RCC 7860 (cell line): ENCODE data around the gene HCK.
A peak's percentile ranks its signal among the peaks of the same experiment; 100 is the strongest.

Experiments
- DNase-seq: peaks from one replicate; pipeline ENCODE4 v3.0.0-alpha.2; 2015; ENCODE audit warnings: low spot score
- FAIRE-seq: peaks from 2 replicates; lab custom pipeline; 2012; peaks lifted over from hg19 to GRCh38; lab: Jason Lieb, UNC

HCK gene

DNA sequence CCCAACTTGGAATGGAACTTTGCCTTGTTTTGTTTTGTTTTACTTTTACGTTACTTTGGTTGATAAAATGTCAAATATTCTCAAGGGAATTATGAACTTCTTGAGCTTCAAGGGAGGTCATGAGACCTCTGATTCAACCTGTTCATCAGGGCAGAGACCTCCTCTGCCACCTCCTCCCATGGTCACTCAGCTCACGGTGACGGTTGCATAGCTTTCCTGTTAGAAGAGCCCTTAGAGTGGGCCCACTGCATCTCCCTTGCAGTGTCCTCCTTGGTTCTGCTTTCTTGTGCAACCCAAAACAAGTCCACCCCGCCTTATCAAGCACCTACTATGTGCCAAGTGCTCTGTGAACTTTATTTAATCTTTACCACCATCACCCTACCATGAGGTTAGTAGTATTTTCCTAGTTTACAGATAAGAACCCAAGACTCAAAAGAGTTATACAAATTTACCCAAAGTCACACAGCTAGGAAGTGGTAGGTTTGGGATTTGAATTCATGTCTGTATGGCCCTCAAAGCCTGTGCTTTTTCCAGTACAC is 72.9 kb downstream of the HCK start:
- FAIRE-seq (no peak), DNase-seq (no peak)

- DNase-seq = no peak
- FAIRE-seq = no peak
Observed at GRCh38 chr20:32125506-32125905, 73.5 kb downstream of the HCK start.

DNA sequence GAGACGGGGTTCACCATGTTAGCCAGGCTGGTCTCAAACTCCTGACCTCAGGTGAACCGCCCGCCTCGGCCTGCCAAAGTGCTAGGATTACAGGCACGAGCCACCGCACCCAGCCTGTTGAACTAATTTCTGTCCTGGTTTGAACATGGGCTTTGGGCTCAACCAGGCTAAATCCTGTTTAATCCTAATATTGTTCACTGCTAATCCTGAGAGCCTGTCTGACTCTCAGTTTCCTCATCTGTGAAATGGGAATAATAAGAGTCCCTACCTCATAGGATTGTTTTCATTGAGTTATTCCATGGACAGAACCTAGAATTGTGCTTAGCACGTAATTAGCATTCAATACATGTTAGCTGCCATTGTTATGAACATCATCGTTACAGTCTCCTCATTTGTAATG is 74.9 kb downstream of the HCK start:
- DNase-seq (no peak), FAIRE-seq (no peak)

GRCh38 chr20:32127347-32127746 is 75.3 kb downstream of the HCK start:
- DNase-seq = no peak
- FAIRE-seq = no peak

GRCh38 chr20:32128167-32128566 is 76.1 kb downstream of the HCK start:
- DNase-seq (no peak), FAIRE-seq (no peak)

DNA sequence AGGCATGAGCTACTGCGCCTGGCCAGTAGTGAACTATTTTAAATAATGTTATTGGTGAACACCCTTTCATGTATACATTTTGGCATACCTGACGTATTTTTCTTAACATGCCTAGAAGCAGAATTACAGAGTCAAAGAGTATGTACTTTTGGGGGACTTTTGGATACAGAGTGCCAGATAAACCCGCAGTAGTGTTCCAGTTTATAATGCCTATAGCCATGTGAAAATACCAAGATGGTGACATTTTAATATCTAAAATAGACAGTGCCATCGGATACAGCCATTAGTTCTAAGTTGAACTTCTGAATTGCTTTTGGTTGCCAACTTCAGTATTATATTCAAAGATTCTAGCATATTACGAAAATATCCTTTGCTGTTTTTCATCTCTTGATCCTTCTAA is 77.8 kb downstream of the HCK start:
- DNase-seq (no peak), FAIRE-seq (no peak)

DNA sequence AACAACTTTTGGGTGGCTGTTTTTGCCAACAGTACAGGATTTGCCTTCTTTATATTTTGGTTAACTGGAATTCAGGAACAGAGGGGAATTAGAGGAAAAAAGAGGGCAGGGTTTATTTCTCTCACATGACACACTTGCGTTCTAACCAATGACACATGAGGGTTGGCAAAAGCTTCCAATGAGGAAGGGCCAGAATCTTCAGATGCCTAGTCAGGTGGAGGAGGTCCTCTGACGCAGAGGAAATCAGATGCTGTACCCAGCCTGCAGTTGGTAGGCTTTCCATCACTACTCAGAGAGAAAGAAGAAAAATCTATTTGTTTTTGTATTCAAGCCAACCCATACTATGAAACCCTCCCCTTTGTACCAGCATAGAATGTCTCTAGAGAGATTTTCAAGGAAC is 78.3 kb downstream of the HCK start:
- no peak for FAIRE-seq
- DNase-seq = no peak

DNA sequence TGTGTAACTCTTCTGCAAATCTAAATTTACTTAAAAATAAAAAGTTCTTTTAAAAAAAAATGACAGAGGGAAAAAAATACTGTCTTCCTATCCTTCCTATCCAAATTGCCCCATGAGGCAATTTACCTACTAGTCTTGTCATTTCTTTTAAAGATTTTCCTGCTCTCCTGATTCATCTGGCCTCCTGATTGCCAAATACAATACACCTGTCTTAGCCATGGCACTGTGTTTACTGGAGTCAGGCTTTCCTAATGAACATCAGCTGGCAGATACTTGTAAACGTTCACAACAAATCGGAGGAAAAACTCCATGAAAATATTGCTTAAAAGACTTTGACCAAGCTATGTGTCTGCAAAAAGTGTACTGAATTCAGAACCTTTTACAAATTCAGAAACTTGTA is 78.9 kb downstream of the HCK start:
- no peak for FAIRE-seq

DNA sequence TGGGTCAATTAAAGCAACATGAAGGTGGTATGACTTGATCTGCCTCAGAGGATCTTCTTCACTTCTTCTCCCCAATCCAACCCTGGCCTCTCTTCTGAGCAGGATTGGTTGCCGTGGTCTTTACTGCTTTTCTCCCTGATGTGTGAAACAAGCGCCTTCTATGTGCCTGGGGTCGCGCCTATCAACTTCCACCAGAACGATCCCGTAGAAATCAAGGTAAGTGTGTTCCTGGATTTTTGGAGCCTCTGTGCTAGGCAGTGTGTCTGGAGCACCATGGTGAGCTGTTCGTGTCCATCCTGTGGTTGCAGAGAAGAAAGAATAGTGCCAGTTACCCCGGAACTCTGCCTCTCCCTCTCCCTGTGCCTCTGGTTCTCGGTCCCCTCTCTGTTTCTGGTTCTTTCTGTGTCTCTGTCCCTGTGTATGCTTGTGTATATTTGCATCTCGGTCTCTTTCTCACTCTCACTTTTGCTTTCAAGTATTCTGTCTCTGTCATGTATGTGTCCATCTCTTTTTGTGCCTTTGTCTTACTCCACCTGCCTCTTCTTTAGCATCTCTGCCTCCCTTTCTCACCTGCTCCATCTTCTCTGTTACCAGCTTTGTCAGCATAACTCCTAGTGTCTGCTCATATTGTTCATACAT is 81.0 kb downstream of the HCK start:
- DNase-seq (no peak), FAIRE-seq (no peak)

More for the DNA sequence above, 78.9 kb downstream of the HCK start:
- DNase-seq = no peak

GRCh38 chr20:32134026-32134425 is 82.0 kb downstream of the HCK start:
- FAIRE-seq (no peak), DNase-seq (no peak)

- FAIRE-seq = no peak
- no peak for DNase-seq
Observed at GRCh38 chr20:32135983-32136515, 84.0 kb downstream of the HCK start.

- no peak for DNase-seq
- FAIRE-seq = no peak
Observed at GRCh38 chr20:32138921-32139320, 86.9 kb downstream of the HCK start.

DNA sequence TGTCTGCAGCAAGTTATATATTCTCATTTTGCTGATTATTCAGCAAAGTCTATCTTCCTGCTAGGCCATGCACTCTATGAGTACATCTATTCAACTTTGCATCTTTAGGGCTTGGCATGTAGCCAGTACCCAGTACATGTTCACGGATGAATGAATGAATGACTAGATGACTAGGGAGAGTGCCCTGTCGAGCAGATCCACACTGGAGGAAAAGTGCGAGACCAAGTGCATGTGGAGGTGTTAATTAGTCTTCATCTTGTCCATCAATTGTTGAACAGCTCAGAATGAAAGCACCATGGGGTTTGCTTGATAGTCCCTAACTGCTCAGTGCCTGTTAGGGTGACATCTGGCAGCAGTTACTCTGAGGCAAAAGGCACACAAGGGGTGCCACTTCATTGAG is 87.9 kb downstream of the HCK start:
- DNase-seq (peak; percentile 61), FAIRE-seq (peak; percentile 65)

- FAIRE-seq (no peak), DNase-seq (no peak)
Observed at GRCh38 chr20:32140603-32141002, 88.6 kb downstream of the HCK start.

DNA sequence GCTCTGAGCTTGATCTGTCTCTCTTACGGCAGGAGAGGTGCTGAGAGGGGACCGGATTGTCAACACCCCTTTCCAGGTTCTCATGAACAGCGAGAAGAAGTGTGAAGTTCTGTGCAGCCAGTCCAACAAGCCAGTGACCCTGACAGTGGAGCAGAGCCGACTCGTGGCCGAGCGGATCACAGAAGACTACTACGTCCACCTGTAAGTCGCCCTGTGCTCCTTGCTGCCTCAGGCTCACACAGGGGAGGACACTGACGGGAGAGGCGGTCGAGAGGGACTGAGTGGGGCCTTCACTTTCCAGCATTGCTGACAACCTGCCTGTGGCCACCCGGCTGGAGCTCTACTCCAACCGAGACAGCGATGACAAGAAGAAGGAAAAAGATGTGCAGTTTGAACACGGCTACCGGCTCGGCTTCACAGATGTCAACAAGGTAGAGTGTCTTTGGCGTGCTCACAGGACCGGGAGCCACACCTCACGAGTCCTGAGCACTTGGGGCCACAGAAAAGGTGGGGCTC is 89.5 kb downstream of the HCK start:
- DNase-seq (no peak), FAIRE-seq (no peak)

GRCh38 chr20:32142088-32142487 is 90.0 kb downstream of the HCK start:
- FAIRE-seq (no peak), DNase-seq (no peak)

- DNase-seq (no peak), FAIRE-seq (no peak)
Observed at GRCh38 chr20:32142991-32143390, 90.9 kb downstream of the HCK start.

DNA sequence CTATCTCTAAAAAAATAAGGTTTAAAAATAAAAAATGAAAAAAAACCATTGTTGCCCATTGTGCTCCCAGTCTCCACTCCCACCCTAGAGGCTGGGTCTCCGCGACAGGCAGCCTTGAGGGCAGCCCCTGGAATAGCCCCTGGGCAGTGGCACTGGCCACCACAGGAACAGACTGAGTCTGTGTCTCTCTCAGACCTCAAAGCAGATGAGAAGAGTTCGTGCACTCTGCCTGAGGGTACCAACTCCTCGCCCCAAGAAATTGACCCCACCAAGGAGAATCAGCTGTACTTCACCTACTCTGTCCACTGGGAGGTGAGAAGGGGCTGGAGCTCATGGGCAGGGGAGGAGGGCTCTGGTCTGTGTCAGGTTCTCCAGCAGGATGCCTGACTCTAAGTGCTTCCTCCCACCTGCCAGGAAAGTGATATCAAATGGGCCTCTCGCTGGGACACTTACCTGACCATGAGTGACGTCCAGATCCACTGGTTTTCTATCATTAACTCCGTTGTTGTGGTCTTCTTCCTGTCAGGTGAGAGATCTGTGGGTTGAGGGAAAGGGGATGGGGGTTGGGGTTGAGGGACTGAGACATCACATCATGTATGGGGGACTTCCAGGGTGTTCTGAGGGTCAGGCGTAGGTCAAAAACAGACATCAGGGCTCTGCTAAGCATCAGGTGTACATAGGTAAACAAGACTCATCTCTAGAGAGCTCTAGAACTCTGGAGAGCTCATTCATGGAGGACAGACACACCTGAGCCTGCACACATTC is 93.0 kb downstream of the HCK start:
- FAIRE-seq = no peak

DNA sequence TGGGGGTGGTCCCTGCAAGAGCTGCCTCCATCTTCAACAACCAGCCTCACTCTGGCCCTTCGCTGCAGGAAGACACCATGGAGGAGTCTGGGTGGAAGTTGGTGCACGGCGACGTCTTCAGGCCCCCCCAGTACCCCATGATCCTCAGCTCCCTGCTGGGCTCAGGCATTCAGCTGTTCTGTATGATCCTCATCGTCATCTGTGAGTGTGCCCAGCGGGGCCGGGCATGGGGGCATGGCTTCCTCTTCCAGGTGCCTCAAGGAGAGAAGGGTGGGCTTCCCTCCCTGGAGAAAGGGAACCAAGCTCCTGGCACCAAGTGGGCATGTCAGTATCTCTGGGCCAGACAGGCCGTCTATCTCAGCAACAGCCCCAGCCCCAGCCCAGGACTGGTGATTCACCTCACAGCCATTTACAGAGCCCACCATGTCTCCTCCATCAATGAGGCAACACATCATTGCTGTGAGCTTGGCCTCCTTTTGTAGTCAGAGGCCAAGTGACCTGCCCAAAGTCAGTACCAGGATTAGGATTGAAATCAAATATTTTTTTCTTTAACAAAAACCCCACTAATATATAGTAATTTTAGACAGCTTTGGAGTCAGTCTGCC is 97.6 kb downstream of the HCK start:
- no peak for FAIRE-seq
- DNase-seq = no peak

More for the DNA sequence above, 93.0 kb downstream of the HCK start:
- no peak for DNase-seq

GRCh38 chr20:32150291-32150848 is 98.3 kb downstream of the HCK start:
- DNase-seq = no peak
- FAIRE-seq = no peak
